HG02943 (cell line): ENCODE data around the gene HIP1.
"Not testable (repeated sequence)": the region's sequence is repeated elsewhere in the genome, so short reads cannot be mapped to it uniquely, and the experiment has no call there.

ENCODE experiments used
- ATAC-seq: cut with Tn5 transposase; IDR thresholded peaks from one replicate; pipeline ENCODE4 v1.9.1; 2021; ENCODE audit warnings: mild to moderate bottlenecking, low read depth, moderate library complexity; ENCODE audit not compliant: unreplicated experiment

Gene HIP1

GRCh38 chr7:75584354-75584753 lies 154.4 kb downstream of the HIP1 start:
- ATAC-seq = no peak

GRCh38 chr7:75583255-75583654 lies 155.5 kb downstream of the HIP1 start:
- ATAC-seq = no peak

GRCh38 chr7:75579899-75580298 lies 158.8 kb downstream of the HIP1 start:
- ATAC-seq = no peak

- no peak for ATAC-seq
Measured at GRCh38 chr7:75578081-75578480, 160.7 kb downstream of the HIP1 start.

GRCh38 chr7:75575488-75576121 lies 163.1 kb downstream of the HIP1 start:
- ATAC-seq = no peak

- no peak for ATAC-seq
Measured at GRCh38 chr7:75573477-75574019, 165.2 kb downstream of the HIP1 start.

- no peak for ATAC-seq
Measured at GRCh38 chr7:75572814-75573213, 165.9 kb downstream of the HIP1 start.

GRCh38 chr7:75572396-75572795 lies 166.3 kb downstream of the HIP1 start:
- no peak for ATAC-seq

GRCh38 chr7:75571209-75571608 lies 167.5 kb downstream of the HIP1 start:
- ATAC-seq = no peak

GRCh38 chr7:75569629-75570282 lies 169.0 kb downstream of the HIP1 start:
- ATAC-seq = not testable (repeated sequence)

GRCh38 chr7:75567948-75568595 lies 170.7 kb downstream of the HIP1 start:
- no peak for ATAC-seq

- ATAC-seq = no peak
Measured at GRCh38 chr7:75565132-75565837, 173.5 kb downstream of the HIP1 start.

- ATAC-seq = no peak
Measured at GRCh38 chr7:75563171-75563570, 175.6 kb downstream of the HIP1 start.

GRCh38 chr7:75559976-75560365 lies 178.8 kb downstream of the HIP1 start:
- no peak for ATAC-seq

GRCh38 chr7:75559355-75559975 lies 179.3 kb downstream of the HIP1 start:
- no peak for ATAC-seq

GRCh38 chr7:75556835-75557234 lies 181.9 kb downstream of the HIP1 start:
- ATAC-seq = not testable (repeated sequence)

GRCh38 chr7:75555736-75556135 lies 183.0 kb downstream of the HIP1 start:
- no peak for ATAC-seq

GRCh38 chr7:75546237-75547015 lies 192.3 kb downstream of the HIP1 start:
- no peak for ATAC-seq

- ATAC-seq = no peak
Measured at GRCh38 chr7:75537731-75538130, 201.0 kb downstream of the HIP1 start.
